HG02588 (cell line): ENCODE results near the gene PHF21A.

Source experiments
- ATAC-seq: cut with Tn5 transposase; IDR thresholded peaks from one replicate; pipeline ENCODE4 v1.9.1; 2021; ENCODE audit warnings: mild to moderate bottlenecking, moderate library complexity; ENCODE audit not compliant: unreplicated experiment

Gene PHF21A

GRCh38 chr11:45924036-45924915 is 197.0 kb downstream of the PHF21A start:
- ATAC-seq: no peak

GRCh38 chr11:45922425-45923082 is 198.7 kb downstream of the PHF21A start, which contains the start of gene LARGE2:
Gene LARGE2 (plus strand): TSS chr11:45922656. CDS start chr11:45922883, 227 bp downstream.
- no peak for ATAC-seq

GRCh38 chr11:45921561-45922424 is 199.5 kb downstream of the PHF21A start:
- no peak for ATAC-seq

- no peak for ATAC-seq
These were observed 200.4 kb downstream of the PHF21A start for GRCh38 chr11:45920531-45921477.

GRCh38 chr11:45919806-45920530 is 201.3 kb downstream of the PHF21A start:
- ATAC-seq: no peak

GRCh38 chr11:45918962-45919675 is 202.1 kb downstream of the PHF21A start:
- ATAC-seq: no peak

GRCh38 chr11:45918331-45918941 is 202.8 kb downstream of the PHF21A start:
- ATAC-seq: peak; percentile 36

GRCh38 chr11:45917623-45918330 is 203.5 kb downstream of the PHF21A start, which contains the start of gene PEX16:
Gene PEX16 (minus strand): TSS chr11:45917877. CDS start chr11:45917811, 66 bp downstream.
- peak; percentile 85 for ATAC-seq

GRCh38 chr11:45917286-45917622 is 204.0 kb downstream of the PHF21A start:
- ATAC-seq: no peak

- no peak for ATAC-seq
These were observed 205.8 kb downstream of the PHF21A start for GRCh38 chr11:45915446-45915845.

GRCh38 chr11:45913942-45914635 is 207.2 kb downstream of the PHF21A start:
- ATAC-seq: no peak

- no peak for ATAC-seq
These were observed 207.7 kb downstream of the PHF21A start for GRCh38 chr11:45913514-45913913.

- no peak for ATAC-seq
These were observed 210.6 kb downstream of the PHF21A start for GRCh38 chr11:45910623-45911022.

- ATAC-seq: no peak
These were observed 211.4 kb downstream of the PHF21A start for GRCh38 chr11:45909594-45910475.

GRCh38 chr11:45907911-45908370 is 213.3 kb downstream of the PHF21A start:
- ATAC-seq: no peak
